HG02642 (cell line): ENCODE results near the gene LDLRAP1.
"Not testable (repeated sequence)": the region's sequence is repeated elsewhere in the genome, so short reads cannot be mapped to it uniquely, and the experiment has no call there.

Source experiments
- ATAC-seq: cut with Tn5 transposase; IDR thresholded peaks from one replicate; pipeline ENCODE4 v1.9.1; 2021; ENCODE audit warnings: mild to moderate bottlenecking; ENCODE audit not compliant: unreplicated experiment, poor library complexity

Gene LDLRAP1, protein sequence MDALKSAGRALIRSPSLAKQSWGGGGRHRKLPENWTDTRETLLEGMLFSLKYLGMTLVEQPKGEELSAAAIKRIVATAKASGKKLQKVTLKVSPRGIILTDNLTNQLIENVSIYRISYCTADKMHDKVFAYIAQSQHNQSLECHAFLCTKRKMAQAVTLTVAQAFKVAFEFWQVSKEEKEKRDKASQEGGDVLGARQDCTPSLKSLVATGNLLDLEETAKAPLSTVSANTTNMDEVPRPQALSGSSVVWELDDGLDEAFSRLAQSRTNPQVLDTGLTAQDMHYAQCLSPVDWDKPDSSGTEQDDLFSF

DNA sequence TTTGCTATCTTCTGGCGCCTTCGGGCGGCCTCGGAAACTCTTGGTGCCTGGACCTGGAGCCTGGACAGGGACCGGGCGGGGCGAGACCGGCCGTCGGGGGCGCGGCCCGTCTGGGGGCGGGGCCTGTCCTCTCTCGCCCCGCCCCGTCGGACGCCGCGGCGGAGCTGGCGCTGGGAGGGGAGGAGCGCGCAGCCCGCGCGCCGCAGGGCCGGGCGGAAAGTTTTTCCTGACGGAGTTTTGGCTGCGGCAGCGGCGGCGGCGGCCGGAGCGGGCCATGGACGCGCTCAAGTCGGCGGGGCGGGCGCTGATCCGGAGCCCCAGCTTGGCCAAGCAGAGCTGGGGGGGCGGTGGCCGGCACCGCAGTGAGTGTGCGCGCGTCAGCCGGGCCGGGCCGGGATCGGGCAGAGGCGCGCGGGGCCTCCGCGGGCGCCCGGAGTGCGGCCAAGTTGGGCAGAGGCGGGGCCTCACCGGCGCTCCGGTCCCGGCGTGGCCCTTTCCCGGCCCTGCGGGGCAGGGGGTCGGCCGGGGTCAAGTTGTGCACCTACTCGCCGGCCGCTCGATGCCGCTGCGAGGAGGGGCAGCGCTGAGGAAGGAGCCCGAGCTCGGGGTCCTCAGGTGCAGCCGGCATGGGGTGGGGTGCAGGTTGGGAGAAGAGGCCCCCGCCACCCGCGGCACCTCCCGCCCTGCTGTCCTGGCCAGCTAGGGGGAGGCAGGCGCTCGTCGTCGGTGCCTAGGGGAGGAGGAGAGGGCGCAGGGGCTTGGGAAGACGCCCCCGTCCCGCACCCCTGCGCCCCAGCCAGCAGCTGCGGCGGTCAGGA, at the start of gene LDLRAP1:
LDLRAP1 (plus strand) TSS at position 182 of the 818 bp plus-strand sequence; CDS start at position 275, 93 bp downstream.
- ATAC-seq, result peak; percentile 84

GRCh38 chr1:25494952-25495351, 48.5 kb upstream of the LDLRAP1 start:
- no peak for ATAC-seq

DNA sequence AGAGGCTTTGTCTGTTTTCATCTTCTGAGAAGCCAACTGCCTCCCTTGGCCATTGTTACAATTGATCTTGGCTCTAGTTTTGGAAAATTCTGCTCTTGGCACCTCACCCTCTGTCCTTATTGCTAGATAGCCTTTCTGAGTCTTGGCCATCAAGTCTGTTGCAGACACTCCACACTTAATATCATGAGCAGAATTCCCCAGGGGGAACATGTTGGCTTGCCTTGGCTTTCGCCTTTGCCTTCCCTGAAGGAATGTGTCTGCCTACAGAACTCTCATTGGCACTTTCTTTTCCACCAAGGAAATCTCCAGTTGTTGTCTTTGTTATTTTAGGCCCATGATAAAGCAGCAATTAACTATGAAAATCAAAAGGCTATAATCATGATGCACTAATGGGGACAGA, 42.7 kb upstream of the LDLRAP1 start:
- no peak for ATAC-seq

DNA sequence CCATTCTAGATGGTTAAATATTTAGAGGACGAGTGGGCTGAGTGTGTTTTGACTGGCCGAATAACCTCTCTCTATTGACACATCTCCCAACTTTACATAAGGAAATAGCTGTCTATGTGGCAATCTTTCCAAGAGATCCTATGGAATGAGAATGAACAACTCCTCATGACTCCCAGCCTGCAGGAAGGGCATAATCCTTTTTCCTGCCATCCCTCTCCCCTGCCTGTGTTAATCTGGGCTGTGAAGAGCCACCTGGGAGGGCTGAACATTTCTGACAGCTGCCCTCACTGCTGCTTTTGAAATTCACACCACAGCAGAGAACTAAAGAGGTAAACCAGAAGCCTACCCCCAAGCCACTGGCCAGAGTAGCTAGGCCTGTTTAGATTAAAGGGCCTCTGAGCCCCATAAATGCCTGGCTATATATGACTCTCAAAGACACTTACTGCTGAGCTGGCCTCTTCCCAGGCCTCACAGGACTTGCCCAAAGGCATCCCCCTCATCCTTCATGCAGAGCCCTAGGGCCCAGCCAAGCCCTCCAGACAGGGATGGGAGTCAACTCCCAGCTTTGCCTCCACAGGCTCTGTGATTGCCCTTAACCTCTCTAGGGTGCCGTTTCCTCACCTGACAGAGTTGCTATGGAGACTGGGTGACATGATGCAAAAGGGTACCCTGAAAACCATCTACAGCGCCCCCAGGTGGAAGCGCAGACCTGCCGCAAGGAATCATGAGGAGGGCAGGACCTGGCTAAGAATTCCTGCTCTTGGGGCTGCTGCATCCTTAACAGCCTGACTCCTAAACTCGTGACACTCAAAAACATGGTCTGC, 42.0 kb upstream of the LDLRAP1 start:
- ATAC-seq, result no peak

GRCh38 chr1:25502957-25503356, 40.4 kb upstream of the LDLRAP1 start:
- ATAC-seq, result no peak

DNA sequence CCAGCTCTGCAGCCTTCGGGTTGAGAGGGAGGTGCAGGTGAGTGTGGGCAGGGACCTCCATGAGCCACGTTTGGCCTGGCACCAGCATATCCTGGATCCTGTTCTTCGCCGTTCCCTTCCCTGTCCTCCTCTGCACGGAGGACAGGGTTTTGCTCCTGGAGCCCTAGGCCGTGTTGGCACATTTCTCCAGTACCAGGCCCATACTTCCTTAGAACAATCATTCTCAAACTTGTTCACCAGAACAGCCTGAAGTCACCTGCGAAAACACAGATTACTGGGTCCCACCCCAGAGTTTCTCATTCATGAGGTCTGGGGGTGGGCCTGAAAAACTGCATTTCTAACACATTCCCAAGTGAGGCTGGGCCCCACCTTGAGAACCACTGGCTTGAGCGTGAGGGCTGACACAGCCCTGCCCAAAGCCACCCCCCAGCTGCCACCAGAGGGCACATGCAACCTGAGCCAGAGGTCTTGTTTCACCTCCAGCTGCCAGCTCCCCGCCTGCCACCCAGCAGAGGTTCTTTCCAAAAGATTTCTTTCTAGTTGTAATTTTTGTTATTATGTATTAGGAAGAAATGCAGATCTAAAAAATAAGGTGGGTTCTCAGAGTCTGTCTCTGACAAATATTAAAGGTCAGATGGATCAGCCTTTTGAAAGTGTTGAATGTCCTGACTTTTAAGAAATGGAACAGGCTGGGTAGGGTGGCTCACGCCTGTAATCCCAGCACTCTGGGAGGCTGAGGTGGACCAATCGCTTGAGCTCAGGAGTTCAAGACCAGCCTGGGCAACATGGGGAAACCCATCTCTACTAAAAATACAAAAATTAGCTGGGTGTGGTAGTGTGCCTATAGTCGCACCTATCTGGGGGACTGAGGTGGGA, 39.6 kb upstream of the LDLRAP1 start:
- ATAC-seq, result no peak

GRCh38 chr1:25504706-25505595, 38.5 kb upstream of the LDLRAP1 start:
- no peak for ATAC-seq

DNA sequence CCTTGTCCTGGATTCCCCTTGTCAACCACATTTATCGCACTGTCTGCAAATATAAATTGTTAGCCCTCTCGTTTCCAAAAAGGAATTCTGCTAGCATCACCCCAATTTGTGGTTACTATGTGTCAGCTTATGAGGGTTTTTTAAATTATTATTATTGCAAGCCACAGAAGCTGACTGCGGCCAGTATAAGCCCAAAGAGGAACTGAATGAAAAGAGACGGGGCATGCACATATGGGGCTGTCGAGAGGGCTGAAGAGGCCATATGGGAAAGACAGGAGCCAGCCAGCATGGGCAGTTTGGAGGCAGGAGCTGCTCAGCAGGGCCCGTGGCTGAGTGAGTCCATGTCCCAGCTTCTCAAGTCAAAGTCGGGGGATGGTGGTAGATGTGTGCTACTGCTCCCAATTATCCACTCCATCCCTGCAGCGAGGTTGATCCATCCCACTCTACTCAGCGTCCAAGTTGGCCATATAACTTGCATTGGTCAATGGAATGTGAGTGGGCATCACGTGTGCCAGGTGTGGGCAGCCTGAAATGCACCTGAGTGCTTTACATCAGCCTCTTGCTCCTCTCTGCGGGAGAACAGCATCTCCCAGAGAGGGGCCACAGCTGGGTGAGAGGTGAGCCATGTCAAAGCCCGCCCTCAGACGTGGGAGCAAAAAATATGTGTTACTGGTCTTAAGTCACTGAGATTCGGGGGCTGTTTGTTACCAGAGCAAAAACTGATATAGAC, 37.6 kb upstream of the LDLRAP1 start:
- no peak for ATAC-seq

- ATAC-seq, result not testable (repeated sequence)
Observed at GRCh38 chr1:25506566-25507463, 36.6 kb upstream of the LDLRAP1 start.

DNA sequence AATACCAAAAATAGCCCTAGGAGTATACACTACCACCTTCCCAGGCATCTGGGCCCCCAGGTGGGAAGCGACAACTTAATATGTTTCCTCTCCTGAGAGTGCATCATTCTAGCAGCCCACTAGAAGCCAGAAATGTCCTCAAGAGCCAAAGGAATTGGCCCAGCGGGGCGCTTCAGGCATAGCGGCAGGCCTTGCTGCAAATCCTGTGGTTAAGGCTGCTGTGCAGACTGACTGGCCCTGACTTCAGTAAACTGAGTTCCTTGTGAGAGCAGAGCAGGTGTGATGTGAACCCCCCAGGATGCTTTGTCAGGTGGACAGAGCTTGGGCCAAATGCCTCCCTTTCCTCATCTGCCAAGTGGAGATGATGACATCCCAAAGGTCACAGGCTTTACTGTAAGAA, 29.7 kb upstream of the LDLRAP1 start:
- ATAC-seq, result no peak

DNA sequence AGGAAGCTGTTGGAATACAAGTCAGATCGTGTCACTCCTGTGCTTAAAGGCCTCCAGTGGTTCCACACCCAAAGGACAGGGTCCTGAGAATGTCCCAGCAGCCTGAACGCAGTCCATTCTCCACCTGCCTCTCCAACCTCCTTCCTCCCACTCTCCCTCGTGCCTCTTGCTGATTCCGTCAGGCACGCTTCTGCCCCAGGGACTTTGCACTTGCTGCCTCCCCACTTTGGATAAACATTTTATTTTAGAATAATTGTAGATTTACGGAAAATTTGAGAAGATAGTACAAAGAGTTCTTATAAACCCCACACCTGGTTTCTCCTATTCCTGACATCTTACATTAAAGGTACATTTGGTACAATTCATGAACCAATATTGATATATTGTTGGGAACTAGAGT, 28.4 kb upstream of the LDLRAP1 start:
- ATAC-seq, result no peak

DNA sequence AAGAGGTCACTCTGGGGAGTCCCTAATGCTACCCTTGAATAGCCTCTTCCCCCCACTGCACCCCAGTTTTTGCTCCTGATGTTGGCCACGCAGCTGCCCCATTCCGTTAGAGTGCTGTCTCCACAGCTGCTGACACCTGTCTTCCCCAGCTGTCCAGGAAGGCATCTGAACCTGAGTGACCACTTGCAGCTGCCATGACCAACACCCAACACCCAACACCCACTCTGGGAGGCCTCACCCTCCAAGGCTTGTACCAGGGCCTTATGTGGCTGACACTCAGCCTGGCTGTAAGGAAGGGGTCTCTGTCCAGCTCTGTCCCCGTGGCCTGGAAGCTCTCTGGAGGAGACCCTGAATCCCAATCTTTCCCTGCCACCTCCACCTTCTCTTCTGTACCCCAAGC, 26.7 kb upstream of the LDLRAP1 start:
- no peak for ATAC-seq

DNA sequence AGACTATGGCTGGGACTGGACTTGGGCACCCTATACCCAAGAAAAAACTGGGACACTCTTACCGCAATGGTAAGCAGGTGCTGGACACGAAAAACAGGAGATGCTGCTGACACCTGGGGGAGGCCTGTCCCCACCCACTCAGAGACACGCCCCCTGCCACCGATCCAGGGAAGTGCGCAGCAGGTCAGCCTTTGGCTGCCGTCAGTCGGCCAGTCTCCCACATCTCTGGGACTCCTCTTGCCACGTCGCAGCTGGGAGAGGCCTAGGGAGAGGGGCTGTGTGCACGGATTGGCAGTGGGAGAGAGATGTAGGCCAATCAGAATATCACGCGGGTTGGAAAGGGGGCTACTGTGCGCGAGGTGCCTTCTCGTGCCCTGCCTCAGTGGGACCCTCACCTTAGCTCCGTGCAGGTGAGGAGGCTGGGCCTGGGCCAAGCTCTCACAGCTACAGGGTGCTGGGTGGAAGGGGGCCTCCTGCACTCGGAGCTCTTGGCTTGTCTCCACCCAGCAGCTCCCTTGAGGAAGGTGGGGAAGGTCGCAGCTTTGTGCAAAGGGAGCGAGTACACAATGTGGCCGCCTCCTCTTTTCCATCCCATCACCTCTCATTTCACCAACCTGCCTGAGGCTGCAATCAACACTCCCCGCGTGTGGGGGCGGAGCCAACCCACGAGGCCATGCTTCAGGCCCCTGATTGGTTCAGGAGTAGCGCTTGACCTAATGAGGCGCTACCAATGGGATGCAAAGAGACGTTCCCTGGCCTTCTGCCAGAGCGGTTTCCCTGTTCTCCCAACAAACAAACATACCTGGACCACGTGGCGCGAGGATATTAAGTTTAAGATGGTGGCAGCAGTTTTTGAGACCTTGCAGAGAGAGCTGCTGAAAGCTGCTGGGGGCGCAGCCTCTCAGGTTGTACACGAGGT, 25.7 kb upstream of the LDLRAP1 start:
- no peak for ATAC-seq

- no peak for ATAC-seq
Observed at GRCh38 chr1:25519624-25520023, 23.8 kb upstream of the LDLRAP1 start.

DNA sequence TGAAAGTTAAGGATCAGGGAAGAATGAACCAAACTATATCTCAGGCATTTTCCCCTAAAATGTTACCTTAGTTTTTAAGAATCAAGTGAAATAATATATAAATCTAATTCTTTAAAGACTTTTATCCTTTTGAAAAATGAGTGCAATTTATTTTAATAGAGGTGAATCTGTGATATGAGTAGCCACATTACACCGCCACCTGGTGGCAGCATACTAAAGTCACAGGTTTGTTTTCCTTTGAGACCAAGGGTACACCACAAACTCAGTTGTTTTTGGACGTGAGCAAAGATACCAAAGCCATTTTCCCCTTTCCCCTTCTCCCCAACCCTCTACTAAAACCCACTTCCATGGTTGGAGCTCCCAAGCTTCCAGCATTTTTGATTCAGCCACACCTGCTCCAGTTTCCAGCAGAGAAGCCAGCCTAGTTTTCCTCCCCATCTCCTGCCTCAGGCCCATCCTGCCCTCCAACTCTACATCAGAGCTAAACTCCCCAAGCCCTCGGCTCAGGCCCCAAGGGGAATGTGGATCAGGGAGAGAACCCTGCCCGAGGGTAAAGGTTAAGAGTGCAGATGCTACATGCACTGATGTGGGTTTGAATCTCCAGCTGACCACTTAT, 22.9 kb upstream of the LDLRAP1 start:
- no peak for ATAC-seq
